ENCODE results near the gene RTBDN.
A peak's percentile ranks its signal among the peaks of the same experiment; 100 is the strongest.
"Not testable (repeated sequence)": the region's sequence is repeated elsewhere in the genome, so short reads cannot be mapped to it uniquely, and the experiment has no call there.

Gene RTBDN

DNA sequence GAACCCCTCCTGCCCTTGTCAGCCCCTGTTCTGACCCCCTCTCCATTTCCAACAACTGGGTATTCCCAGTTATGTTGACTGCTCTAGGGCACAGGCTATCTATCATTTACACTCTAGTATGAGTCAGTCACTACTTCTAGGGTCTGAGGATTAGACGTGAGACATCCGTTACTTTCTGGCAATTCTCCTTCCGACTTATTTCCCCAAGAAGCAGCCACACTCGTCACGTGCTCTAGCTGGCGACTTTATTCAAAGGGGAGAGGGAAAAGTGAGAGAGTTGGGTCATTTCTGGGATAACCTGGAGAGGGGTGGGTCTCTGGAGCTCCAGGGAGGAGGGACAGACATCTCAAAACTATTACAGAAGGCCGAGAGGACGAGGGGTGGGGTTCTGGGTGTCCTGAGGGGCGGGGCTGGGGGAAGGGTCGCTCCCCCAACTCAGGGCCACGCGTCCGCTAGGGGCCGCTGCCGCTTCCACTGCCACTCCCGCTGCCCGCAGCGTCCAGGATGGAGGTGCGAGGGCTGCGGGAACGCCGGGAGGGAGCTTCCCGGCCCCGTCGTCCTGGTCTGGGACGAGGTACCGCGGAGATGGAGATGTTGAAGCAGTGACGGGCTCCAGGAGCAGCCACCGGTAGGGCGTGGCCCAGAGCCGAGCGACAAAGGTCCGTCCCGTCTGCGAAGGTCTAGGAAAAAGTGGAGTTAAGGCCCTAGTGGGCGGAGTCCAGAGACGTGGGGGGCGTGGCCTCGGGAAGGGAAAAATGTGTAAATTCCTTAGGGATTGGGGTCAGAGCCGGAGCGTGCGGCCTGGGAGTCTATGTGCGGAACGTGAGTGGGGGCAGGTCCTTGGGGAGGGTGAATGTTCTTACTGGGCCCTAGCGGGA, 8.9 kb downstream of the RTBDN start:
- no peak for DNase-seq (ENCODE audit: low read depth in 2 of 3, low spot score in 2 of 3)

DNA sequence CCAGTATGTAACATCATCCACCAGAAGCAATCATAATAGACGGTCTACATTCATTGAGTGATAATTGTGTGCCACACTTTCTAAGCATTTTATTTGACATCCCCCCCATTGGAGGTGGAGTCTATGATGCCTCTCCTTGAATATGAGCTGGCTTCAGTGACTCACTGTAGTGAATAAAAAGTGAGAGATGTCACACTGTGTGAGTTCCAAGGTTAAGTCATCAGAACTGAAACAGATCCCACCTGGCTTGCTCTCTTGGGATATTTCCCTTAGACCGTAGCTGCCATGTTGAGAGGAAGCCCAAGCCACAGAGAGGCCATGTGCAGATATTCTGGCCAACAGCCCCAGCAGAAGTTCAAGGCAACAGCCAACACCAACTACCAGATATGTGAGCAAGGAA, 12.6 kb downstream of the RTBDN start:
- DNase-seq (ENCODE audit: low read depth in 2 of 3, low spot score in 2 of 3), result no peak

DNA sequence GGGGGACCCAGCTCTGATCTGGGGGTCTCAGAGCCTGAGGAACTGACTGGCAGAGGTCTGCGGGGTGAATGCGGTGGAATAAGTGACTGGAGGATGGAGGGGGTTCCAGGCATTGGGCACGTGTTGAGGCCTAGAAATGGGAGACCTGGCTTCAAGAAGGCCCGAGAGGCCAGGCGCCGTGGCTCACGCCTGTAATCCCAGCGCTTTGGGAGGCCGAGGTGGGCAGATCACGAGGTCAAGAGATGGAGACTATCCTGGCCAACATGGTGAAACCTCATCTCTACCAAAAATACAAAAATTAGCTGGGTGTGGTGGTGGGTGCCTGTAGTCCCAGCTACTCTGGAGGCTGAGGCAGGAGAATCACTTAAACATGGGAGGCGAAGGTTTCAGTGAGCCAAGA, 16.6 kb downstream of the RTBDN start:
- not testable (repeated sequence) for DNase-seq (ENCODE audit: low read depth in 2 of 3, low spot score in 2 of 3)

DNA sequence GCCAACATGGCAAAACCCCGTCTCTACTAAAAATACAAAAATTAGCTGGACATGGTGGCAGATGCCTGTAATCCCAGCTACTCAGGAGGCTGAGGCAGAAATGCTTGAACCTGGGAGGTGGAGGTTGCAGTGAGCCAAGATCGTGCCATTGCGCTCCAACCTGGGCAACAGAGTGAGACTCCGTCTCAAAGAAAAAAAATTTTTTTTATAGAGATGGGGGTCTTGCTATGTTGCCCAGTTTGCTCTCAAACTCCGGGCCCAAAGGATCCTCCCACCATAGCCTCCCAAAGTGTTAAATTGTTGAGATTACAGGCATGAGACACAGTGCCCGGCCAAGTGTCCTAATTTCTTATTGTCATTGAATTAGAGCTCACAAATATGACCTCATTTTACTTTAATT, 17.2 kb downstream of the RTBDN start:
- not testable (repeated sequence) for DNase-seq (ENCODE audit: low read depth in 2 of 3, low spot score in 2 of 3)

DNA sequence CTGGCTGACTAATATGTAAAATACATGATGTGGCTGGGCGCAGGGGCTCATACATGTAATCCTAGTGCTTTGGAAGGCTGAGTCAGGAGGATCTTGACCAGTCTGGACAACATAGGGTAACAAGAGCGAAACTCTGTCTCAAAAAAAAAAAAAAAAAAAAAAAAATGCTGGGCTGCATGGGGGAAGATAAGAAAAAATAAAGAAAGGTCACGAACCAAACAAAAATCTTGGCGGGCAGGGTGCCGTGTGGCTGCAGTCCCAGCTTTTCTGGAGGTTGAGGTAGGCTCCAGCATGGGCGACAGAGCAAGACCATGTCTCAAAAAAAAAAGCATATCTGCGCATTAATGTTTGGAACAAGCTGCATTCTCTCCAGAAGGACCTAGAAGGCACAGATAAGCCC, 19.3 kb downstream of the RTBDN start:
- DNase-seq (ENCODE audit: low read depth in 2 of 3, low spot score in 2 of 3), result no peak

DNA sequence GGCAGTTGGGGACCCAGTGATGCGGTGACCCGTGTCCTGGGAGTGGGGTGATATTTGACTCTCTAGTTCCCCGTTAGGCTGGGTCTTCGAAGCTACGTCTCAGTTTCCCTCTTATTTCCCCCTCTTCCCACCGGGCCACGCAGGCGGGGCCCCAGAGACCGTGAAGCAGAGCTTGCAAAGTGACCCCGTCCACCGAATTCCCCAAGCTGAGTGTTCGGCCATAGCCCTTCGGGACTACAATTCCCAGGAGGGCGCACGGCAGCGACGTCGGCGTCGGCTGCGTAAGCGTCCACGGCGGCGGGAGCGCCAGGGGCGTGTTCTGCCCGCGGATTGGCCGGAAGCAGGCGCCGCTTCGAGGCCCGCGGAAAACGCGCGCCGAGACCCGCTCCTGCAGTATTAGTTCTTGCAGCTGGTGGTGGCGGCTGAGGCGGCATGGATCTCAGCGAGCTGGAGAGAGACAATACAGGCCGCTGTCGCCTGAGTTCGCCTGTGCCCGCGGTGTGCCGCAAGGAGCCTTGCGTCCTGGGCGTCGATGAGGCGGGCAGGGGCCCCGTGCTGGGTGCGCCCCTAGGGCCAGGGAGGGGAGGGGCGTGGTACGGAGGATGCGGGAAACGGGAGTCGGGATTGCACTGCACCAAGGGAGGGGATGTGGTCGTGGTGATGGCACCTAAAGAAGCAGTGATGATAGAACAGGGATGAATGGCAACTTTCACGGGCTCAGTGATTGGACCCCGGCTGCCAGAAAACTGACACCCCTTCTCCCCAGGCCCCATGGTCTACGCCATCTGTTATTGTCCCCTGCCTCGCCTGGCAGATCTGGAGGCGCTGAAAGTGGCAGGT, 27.9 kb downstream of the RTBDN start, which contains the start of gene RNASEH2A:
Gene RNASEH2A (plus strand): TSS at position 343 of the 840 bp plus-strand sequence. CDS start 90 bp downstream, at position 433.
- DNase-seq (ENCODE audit: low read depth in 2 of 3, low spot score in 2 of 3), result peak in 2 of 3 experiments; percentile 62 to 76

DNA sequence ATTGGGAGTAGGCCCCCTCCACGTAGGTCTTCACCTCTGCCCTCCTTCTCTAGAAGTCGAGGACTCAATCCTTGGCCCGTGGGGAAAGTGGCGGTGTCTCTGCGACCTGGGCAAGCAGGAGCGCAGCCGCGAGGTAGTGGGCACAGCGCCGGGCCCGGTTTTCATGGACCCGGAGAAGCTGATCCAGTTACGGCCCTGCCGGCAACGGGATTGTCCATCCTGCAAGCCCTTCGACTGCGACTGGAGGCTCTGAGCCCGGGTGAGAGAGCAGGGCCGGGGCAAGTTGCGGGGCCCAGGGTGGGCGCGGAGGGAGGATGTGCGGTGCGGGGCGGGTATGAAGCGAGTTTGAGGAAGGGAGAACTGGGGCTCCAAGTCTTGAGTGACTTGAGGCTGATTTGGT, 30.3 kb downstream of the RTBDN start:
- no peak for DNase-seq (ENCODE audit: low read depth in 2 of 3, low spot score in 2 of 3)

DNA sequence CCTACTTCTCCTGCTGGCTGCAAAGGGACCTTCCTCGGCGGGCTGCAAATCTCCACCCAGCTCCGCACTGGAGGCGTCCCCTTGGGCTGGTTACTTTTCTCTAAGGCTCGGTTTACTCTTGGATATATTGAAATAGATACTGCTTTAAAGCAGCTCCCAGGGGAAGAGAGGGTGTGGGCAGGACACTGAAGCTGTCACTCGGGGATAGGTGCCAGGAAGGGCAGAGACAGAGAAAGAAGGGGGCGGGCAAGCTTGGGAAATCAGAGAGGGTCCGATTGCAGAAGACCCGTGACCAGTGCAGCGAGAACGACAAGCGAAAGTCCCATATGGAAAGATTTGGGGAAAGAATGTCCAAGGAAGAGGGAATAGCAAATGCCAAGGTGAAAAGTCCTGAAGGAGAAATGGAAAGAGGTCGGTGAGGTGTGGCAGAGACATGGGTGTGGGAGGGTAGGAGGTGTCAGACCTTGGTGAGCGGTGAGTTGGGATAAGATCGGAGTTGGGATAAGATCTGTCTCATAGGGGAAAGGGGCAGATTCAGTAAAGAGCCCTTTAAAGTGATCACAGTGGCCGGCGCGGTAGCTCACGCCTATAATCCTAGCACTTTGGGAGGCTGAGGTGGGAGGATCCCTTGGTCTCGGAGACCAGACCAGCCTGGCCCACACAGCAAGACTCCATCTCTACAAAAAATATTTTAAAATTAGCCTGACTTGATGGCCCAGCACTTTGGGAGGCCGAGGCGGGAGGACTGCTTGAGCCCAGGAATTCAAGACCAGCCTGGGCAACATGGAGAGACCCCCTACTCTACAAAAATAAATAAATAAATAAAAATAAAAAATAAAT, 31.9 kb downstream of the RTBDN start:
- no peak for DNase-seq (ENCODE audit: low read depth in 2 of 3, low spot score in 2 of 3)

DNA sequence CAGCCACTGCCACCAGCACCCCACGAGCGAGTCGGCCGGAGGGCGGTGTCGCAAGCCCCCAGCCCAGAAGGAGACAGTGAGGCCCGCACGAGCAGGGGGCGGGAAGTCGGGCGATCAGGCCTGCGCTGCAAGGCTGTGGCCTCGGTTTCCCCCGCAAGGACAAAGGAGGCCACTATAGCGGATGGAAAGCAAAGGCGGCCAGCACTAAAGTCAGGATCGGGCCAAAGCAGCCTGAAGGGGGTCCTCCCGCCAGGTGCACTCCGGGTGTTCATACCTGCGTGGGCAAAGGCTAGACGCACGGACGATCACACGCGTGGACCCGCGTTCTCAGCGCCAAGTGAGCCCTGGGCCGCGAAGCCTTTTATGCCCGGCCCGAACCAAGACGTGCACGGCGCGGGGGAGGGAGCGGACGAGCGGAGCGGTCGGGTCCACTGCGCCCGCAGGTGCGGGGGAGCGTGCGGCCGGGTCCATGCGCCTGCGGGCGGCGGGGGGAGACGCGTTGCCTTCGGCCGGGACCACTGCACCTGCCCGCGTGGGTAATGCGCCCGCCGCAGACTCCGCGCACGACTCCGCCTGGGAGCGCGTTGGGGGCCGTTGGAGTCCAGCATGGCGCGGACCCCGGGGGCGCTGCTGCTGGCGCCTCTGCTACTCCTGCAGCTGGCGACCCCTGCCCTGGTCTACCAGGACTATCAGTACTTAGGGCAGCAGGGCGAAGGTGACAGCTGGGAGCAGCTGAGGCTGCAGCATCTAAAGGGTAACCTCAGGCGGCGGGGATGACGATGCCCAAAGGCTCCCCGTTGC, 32.7 kb downstream of the RTBDN start, which contains the start of the genes PRDX2 and THSD8:
Gene PRDX2 (minus strand): TSS at position 335 of the 801 bp plus-strand sequence. CDS start 539 bp downstream, outside the sequence.
Gene THSD8 (plus strand): TSS at position 604 of the 801 bp plus-strand sequence. CDS start 3 bp downstream, at position 607.
- peak in 1 of 3 experiments; percentile 54 for DNase-seq (ENCODE audit: low read depth in 2 of 3, low spot score in 2 of 3)

DNA sequence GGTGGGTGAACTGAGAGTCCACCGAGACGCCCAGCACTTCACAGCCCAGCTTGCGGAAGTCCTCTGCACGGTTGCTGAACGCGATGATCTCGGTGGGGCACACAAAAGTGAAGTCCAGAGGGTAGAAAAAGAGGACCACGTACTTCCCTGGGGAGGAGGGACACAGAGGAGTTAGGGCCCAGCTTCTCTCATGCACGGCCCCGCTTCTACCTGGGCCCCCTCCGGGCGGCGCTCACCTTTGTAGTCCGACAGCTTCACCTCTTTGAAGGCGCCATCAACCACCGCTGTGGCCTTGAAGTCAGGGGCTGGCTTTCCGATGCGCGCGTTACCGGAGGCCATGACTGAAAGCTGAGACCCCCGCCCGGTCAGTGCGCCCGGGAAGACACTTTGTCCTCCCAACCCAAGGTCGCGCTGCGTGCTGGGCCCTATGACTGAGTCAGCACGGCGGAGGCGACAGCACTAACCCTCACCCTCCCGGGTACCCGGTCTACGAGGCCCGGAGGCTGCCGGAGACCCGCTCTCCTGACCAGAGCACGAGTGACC, 33.4 kb downstream of the RTBDN start:
- DNase-seq (ENCODE audit: low read depth in 2 of 3, low spot score in 2 of 3), result peak in 1 of 3 experiments; percentile 19

DNA sequence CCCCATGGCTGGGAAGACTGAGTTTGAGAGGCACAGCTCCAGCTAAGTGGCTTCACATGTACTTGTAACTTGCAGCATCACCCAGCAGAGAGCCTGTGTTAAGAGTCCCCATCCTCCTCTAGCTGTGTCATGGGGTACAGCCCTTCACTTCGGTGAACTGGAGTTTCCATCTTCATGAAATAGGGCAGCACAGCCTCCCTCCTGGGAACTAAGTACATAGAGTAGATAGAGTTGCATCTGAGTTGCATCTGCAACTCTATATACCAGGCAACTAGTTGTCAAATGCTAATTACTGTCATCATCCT, 34.0 kb downstream of the RTBDN start:
- DNase-seq (ENCODE audit: low read depth in 2 of 3, low spot score in 2 of 3), result no peak

DNA sequence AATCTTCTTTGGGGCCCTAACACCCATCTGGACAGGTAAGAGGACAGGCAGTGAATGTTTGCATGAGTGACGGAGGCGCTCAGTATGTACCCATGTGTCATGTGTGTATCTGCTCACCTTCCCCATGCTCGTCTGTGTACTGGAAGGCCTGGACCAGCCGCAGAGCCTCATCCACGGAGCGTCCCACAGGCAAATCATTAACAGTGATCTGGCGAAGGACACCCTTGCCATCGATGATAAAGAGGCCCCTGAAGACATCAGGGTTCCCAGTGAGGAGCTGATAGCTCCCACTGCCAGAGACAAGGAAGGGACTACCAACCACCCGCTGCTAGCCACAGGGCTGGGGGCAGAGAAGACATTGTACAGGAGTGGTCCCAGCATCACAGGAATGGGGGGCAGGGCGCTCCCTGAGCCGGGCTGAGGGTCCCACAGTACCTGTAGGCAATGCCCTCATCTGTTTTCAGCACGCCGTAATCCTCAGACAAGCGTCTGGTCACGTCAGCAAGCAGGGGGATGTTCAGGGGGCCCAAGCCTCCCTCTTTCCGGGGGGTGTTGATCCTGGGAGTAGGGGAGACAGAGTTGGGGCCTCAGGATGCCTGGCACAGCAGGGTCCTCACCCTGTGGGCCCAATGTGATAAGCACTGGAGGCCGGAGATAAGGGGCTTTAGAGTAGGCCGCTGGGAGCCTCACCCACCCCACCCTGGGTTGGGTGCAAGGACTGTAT, 34.5 kb downstream of the RTBDN start:
- DNase-seq (ENCODE audit: low read depth in 2 of 3, low spot score in 2 of 3), result no peak

DNA sequence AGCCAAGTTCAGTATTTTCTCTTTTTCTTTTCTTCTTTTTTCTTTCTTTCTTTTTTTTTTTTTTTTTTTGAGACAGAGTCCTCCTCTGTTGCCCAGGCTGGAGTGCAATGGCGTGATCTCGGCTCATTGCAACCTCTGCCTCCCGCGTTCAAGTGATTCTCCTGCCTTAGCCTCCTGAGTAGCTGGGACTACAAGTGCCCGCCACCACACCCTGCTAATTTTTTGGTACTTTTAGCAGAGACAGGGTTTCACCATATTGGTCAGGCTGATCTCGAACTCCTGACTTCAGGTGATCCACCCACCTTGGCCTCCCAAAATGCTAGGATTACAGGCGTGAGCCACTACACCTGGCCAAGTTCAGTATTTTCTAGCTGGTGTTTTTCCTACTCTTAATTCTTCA, 36.8 kb downstream of the RTBDN start:
- DNase-seq (ENCODE audit: low read depth in 2 of 3, low spot score in 2 of 3), result not testable (repeated sequence)

DNA sequence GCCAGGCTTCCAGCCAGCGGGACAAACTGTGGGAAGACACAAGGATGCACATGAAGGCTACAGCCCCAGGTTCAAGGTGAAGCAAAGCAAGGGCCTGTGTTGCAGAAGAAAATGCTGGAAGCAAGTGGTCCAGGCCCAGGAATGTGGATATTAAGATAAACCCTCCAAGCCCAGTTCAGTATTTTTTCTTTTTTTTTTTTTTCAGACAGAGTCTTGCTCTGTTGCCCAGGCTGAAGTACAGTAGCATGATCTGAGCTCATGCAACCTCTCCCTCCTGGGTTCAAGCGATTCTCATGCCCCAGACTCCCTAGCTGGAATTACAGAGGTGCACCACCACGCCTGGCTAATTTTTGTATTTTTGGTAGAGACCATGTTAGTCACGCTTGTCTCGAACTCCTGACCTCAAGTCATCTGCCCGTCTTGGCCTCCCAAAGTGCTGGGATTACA, 37.2 kb downstream of the RTBDN start:
- no peak for DNase-seq (ENCODE audit: low read depth in 2 of 3, low spot score in 2 of 3)

DNA sequence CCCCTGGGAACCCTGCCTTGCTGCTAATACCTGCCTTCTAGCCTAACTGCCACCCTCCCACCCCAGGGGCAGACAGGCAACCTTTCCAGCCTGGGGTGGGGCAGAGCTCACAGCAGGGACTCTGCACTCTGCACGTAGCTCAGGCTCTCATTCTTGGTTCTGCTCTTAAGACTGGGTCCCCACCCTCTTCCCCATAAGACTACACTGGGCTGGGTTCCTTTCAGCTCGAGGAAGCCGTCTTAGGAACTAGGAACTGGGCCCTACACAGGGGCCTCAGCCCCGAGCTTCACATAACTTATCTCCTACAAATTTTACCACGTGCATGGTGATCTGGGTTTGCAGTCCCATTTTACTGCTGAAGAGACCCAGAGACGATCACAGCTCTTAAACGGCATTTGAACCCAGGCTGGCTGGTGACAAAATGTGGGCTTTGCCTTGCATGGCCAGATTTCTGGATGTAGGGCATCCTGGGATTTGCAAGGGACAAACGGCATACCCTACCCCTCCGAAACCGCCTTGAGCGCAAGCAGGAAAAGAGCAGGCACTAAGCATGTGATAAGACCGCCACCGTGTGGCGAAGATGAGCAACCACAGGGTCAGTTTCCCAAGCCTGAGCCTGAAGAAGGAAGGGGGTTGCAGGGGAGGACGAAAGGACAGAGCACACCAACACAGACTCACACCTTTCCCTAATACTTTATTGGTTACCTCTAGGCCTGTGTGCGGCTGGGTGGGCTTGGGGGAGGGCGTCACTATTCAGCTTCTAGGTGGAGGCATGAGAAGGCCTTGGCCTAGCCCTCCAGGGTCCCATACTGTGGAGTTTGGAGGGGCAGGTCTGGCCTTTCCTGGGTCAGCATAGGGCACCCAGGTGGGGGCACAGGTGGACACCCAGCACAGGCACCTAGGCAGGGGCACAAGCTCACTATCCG, 38.0 kb downstream of the RTBDN start:
- no peak for DNase-seq (ENCODE audit: low read depth in 2 of 3, low spot score in 2 of 3)

DNA sequence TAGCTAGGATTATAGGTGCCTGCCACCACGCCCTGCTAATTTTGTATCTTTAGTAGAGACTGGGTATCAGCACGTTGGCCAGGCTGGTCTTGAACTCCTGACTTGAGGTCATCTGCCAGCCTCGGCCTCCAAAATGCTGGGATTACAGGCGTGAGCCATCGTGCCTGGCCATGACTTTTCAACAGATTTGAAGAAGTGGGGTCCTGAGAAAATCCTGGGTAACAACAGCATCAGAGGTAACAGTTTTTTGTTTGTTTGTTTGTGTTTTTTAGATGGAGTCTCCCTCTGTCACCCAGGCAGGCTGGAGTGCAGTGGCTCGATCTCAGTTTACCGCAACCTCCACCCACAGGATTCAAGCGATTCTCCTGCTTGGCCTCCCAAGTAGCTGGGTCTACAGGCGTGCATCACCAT, 39.4 kb downstream of the RTBDN start:
- DNase-seq (ENCODE audit: low read depth in 2 of 3, low spot score in 2 of 3), result no peak

DNA sequence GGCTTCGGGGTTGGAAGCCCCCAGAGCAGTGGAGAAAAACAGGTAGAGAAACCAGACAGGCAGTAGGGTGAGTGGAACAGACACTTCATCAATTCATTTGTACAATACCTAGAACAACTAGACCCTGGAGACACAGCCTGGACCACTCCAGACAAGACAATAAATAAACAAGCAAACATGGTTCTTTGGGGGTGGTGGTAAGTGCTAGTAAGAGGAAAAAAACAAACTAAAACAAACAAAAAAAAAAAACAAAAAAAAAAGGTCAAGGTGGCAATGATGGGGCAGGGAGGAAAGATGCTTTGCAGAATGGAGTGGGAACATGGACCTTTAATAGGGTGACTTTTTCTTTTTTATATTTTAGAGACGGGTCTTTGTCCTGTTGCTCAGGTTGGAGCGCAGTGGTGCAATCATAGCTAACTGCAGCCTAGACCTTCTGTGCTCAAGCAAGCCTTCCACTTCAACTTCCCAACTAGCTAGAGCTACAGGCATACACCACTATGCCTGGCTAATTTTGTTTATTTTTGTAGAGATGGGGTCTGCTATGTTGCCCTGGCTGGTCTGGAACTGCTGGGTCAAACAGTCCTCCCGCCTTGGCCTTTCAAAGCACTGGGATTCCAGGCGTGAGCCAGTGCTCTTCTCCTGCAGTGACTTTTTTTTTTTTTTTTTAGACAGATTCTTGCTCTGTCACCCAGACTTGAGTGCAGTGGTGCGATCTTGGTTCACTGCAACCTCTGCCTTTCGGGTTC, 40.0 kb downstream of the RTBDN start:
- DNase-seq (ENCODE audit: low read depth in 2 of 3, low spot score in 2 of 3), result no peak

All from activated CD8-positive, alpha-beta memory T cell treated with anti-CD3 and anti-CD28 coated beads for 48 hours (primary cell).